ENCODE data around the gene SLC25A11.

SLC25A11 gene

GRCh38 chr17:4939796-4940554 lies at the start of gene SLC25A11, which contains the start of gene RNF167:
Gene SLC25A11 (minus strand): TSS chr17:4940046. CDS start chr17:4939910, 136 bp downstream.
Gene RNF167 (plus strand): TSS chr17:4940268. CDS start chr17:4940910, 642 bp downstream.
- FAIRE-seq: peak; percentile 94

GRCh38 chr17:4987767-4988567 lies 48.1 kb upstream of the SLC25A11 start:
- no peak for FAIRE-seq

GRCh38 chr17:4986951-4987766 lies 47.3 kb upstream of the SLC25A11 start, which contains the start of gene CAMTA2:
Gene CAMTA2 (minus strand): TSS chr17:4987675. CDS start chr17:4986222, 1,453 bp downstream.
- FAIRE-seq: no peak

GRCh38 chr17:4986403-4986802 lies 46.6 kb upstream of the SLC25A11 start:
- no peak for FAIRE-seq

GRCh38 chr17:4982305-4982704 lies 42.5 kb upstream of the SLC25A11 start:
- FAIRE-seq: no peak

GRCh38 chr17:4980644-4981216 lies 40.9 kb upstream of the SLC25A11 start:
- peak; percentile 9 for FAIRE-seq

GRCh38 chr17:4978726-4979125 lies 38.9 kb upstream of the SLC25A11 start:
- FAIRE-seq: no peak

- FAIRE-seq: no peak
These were observed 34.3 kb upstream of the SLC25A11 start for GRCh38 chr17:4974115-4974670.

- FAIRE-seq: no peak
These were observed 33.6 kb upstream of the SLC25A11 start for GRCh38 chr17:4973256-4974114.

GRCh38 chr17:4972752-4973151 lies 32.9 kb upstream of the SLC25A11 start:
- FAIRE-seq: no peak

GRCh38 chr17:4972322-4972721 lies 32.5 kb upstream of the SLC25A11 start:
- FAIRE-seq: no peak

GRCh38 chr17:4971826-4972225 lies 32.0 kb upstream of the SLC25A11 start:
- FAIRE-seq: no peak

- no peak for FAIRE-seq
These were observed 30.4 kb upstream of the SLC25A11 start for GRCh38 chr17:4970273-4970672.

- FAIRE-seq: no peak
These were observed 29.8 kb upstream of the SLC25A11 start for GRCh38 chr17:4969551-4970173.

GRCh38 chr17:4969047-4969550 lies 29.3 kb upstream of the SLC25A11 start:
- FAIRE-seq: no peak

- FAIRE-seq: no peak
These were observed 28.7 kb upstream of the SLC25A11 start for GRCh38 chr17:4968486-4969046.

GRCh38 chr17:4967539-4968485 lies 28.0 kb upstream of the SLC25A11 start, which contains the start of gene SPAG7:
Gene SPAG7 (minus strand): TSS chr17:4967817. CDS start chr17:4967804, 13 bp downstream.
- FAIRE-seq: peak; percentile 63

GRCh38 chr17:4966844-4967538 lies 27.1 kb upstream of the SLC25A11 start:
- FAIRE-seq: peak; percentile 99
